Ovary (tissue), 3 donors: Measurements from ENCODE around the gene SET.

Experiments used
- EP300 ChIP-seq: sonication (generic); formaldehyde crosslinking; IDR thresholded peaks from one replicate; pipeline ENCODE4 v1.6.1; 2017; ENCODE audit warnings: antibody characterized with exemption
- POLR2A ChIP-seq: fragments of 450-650 bp; IDR thresholded peaks from one replicate; pipeline ENCODE4 v1.6.1; 2017; ENCODE audit warnings: antibody characterized with exemption, mild to moderate bottlenecking, moderate library complexity
- TF ChIP-seq, protein P1 (sequence below), 3 donors: fragments of 450-650 bp in 2 of 3; fragments of 200-600 bp in 1 of 3; IDR thresholded peaks; one replicate each; pipeline versions ENCODE4 v1.5.1 to v1.8.0; 2016 to 2022; ENCODE audit warnings: antibody characterized with exemption in 3 of 3, mild to moderate bottlenecking in 1 of 3
- donor health status: DM: no; HTN: no; CAD: no.

- TF ChIP-seq, protein P1, sequence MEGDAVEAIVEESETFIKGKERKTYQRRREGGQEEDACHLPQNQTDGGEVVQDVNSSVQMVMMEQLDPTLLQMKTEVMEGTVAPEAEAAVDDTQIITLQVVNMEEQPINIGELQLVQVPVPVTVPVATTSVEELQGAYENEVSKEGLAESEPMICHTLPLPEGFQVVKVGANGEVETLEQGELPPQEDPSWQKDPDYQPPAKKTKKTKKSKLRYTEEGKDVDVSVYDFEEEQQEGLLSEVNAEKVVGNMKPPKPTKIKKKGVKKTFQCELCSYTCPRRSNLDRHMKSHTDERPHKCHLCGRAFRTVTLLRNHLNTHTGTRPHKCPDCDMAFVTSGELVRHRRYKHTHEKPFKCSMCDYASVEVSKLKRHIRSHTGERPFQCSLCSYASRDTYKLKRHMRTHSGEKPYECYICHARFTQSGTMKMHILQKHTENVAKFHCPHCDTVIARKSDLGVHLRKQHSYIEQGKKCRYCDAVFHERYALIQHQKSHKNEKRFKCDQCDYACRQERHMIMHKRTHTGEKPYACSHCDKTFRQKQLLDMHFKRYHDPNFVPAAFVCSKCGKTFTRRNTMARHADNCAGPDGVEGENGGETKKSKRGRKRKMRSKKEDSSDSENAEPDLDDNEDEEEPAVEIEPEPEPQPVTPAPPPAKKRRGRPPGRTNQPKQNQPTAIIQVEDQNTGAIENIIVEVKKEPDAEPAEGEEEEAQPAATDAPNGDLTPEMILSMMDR (IDR thresholded peaks at IDR 0.05): peak in 1 of 3 donors; percentile 20
- TF ChIP-seq POLR2A (no peak), EP300 (no peak)
These were observed 44.2 kb downstream of the SET start for GRCh38 chr9:128733256-128733655.
